HG02852 (cell line): ENCODE results near the gene ELF5.
A peak's percentile ranks its signal among the peaks of the same experiment; 100 is the strongest.

ENCODE experiments used
- ATAC-seq: cut with Tn5 transposase; IDR thresholded peaks from one replicate; pipeline ENCODE4 v1.9.1; 2021; ENCODE audit warnings: mild to moderate bottlenecking, moderate library complexity; ENCODE audit not compliant: unreplicated experiment

ELF5 gene

DNA sequence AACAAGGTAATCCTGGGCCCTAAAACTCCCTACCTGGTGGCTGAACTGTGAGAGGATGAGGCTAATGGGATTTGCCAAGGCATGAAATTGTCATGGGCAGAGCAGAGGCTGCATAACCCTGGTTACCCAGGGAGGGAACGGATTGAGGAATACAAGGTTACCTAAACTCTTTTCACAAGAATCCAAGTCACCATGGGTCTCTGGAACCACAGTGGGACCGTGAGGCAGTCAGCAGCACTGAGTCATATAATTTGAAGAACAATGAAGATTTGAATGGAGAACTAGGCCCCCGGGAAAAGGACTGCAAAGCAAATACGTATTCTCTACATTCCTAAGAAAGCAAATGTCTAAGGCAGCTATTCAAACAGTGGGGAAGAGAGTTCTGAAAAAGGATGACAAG is 55.1 kb downstream of the ELF5 start:
- no peak for ATAC-seq

DNA sequence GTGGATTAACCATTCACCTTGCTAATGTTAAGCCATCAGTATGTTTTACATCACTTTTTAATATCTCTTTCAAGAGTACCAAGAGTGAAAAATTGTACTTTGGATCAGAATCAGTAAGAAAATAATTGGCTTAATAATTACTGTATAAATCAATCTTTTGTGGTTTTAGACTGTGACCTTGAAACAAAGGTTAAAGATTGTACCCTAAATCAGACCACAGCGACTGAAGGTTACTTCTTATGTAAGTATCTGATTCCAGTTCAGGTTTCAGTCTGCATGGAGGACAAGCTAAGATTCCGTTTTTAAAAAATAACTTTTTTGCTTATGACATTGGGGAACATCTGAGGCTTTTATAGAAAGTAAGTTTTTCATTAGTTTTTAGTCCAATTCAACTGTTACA is 56.0 kb downstream of the ELF5 start:
- no peak for ATAC-seq

DNA sequence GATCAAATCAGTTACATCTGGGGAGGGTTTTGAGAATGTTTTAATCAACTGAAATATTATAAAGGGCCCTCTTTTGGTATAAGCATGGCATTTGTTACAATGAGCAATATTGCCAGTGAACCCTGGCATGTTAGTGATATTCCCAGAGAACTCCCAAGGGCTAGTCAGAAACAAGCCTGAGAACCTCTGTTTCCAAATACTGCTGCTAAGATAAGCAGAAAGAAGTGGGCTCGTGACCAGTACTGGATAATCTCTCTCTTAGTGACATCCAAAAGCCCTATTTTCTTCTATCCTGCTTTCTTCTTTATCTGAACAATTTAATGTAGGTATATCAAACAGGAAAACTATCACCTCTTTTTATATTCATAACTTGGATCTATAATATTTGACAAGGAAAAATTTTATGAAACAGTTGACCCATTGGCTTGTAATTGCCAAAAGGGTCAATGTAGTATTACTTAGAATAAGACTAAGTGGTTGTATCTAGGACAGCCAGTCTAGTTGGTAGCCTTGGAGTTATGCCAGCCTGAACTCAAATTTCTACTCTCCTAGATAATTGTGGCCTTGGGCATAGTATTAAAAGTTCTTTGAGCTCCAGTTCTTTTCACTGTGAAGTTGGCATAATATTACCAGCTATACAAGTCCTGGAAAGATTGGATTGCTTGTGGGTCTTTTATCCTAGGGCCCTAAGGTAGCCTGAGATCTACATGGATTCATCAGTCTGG is 59.1 kb downstream of the ELF5 start:
- no peak for ATAC-seq

DNA sequence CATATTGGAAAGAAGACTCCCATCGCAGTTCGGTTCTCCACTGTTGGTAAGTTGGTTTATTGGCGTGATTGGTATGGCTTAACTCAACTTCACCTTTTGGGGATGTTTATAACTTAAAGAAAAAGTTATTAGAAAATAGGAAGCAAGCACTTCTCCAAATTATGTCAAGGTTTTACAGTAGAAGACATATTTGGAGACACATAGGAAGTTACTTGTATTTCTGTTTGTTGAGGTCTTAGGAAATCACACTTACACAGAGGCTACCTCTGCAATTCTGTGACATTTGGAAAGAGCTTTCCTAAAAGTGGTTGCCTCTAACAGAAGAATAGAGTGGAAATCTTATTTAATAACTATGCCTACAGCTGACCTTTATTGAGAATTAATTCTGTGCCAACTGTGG is 62.5 kb downstream of the ELF5 start:
- no peak for ATAC-seq

DNA sequence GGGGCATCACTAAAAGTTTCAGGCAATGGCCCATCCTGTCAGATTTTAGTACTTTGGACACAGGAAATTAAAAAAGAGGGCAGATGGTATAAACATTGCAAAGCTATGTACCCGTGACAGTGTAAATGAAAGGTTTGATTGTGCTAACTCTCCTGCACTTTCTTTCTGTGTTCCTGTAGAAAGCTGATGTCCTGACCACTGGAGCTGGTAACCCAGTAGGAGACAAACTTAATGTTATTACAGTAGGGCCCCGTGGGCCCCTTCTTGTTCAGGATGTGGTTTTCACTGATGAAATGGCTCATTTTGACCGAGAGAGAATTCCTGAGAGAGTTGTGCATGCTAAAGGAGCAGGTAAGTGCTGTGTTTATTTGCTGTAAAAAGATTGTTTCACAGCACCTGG is 64.6 kb downstream of the ELF5 start:
- ATAC-seq = peak; percentile 45

DNA sequence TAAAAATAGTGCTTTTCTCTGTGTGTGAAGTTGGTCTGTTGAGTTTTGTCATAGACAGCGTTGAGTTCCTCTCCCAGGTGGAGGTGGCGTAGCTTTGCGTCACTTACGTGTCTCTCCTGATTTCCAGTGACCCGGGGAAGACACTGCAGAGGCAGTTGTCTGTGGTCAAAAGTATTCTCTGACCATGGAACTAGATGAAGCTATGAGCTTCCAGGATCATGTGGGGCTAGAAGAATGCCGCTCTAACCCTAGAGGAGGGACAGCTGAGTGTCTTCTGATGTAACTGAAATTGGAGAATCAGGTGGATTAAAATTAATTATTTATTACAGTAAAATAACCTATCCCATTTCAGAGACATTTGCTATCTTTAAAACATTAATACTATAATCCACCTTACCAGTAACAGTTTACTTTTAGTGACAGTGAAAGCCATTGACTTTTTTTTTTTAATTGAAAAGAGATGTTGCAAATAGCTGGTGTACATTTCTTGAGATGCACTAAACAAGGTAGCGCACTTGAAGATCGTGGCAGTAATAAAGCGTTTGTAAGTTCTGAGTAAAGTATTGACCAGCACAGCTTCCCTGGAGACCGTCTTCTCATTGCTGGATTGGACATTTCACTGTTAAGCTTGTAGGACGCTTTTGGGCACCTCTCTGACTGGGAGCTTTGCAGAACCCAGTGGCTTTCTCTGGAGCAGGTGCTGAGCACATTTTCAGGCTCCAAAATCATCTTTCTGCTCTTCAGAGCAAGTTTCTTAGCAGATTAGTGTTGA is 65.2 kb downstream of the ELF5 start:
- no peak for ATAC-seq

DNA sequence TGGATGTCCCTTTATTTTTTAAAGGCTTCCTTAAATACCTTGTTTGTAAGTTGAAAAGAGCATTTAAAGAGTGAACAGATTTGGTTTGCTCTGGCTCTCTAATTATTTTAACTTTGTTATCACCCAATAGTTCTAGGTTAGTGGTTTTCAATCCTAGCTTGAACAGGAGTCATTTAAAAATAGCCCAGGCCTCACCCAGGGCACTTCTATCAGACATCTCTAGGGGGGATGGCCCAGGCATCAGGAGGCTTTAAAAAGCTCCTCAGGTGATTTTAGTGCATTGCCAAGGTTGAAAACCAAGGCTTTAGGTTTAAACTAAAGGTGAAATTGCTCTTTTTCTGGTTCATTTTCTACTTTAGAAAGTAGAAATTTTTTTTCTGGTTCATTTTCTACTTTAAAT is 66.5 kb downstream of the ELF5 start:
- no peak for ATAC-seq

DNA sequence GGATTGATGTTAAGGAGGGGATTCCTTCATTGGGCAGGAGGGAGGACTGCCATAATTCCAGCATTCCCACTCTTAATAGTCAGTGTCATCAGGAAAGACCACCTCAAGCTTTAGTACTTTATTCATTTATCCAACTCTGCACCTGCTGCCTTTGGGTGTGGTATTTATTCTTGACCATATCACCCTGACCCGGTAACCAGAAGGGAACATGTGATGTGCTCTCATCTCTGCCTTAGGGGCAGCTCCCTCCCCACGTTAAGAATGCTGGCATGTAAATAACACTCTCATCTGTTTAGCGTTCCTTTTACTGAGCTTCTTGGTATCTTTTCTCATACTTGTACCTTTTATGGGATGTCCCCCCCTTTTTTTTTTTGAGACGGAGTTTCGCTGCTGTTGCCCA is 67.2 kb downstream of the ELF5 start:
- ATAC-seq = no peak

DNA sequence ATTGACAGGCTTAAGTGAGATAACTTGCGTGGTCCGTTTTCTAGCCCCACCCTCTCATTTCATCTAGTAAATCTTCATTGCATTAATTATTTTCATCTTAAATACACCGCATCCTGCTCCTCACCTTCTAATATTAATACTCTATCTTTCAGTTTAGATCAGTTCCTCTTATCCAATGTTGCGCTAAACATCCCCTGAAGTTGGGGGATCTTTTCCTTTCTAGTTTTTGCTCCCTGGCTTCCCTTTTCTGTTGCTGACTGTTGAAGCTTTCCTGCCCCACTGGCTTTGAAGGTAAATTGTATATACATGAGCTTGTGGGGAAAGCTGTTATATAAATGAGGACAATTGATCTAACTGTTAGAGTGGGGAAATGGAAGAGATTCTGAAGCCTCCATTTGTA is 67.6 kb downstream of the ELF5 start:
- ATAC-seq = no peak

DNA sequence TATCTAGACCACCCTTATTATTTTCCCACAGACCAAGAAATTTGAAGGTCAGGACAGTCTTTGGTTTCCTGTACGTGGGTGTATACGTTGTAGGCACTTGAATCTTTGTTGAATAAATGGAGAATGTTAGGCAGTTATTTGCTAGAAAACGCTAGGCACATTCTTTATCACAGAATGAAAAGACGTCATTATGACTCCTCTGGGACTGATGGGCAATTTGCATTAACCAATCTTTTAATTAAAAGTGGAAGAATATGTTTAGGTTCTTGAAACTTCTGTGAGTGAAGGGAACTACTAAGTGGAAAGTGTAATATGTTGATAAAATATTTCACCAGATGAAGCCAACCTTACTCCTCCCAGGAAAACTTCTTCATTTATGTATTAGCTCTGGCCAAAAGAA is 69.2 kb downstream of the ELF5 start:
- ATAC-seq = no peak

DNA sequence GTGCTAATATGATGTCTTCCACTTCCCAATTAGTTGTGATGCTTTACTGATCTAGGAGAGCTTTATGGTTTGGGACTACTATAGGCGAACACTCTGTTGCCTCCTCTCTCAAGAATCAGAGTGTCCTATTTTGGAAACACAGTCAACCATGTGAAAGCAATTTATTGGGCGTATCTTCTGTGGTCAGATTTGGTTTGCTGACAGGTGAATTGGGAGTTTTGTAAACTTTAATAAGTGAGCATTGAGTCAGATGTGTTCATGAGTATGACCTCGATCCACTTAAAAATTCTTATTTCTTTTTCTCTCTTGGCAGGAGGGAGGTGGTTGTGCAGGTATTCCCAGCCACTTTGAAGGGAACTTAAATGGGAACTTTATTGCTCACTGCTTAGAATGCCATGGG is 70.5 kb downstream of the ELF5 start:
- ATAC-seq = no peak

DNA sequence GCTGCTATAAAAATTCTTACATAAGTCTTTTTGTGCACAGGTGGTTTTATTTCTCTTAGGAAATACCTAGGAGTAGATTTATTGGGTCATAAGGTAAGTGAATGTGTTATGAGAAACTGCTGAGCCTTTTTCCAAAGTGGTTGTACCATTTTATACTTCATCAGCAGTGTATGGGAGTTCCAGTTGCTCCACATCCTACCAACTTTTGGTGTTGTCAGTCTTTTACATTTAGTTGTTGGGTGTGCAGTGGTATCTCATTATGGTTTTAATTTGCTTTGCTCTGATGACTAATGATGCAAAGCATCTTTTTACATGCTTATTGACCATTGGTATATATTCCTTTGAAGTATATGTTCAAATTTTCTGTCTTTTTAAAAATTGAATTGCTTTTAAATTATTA is 71.8 kb downstream of the ELF5 start:
- ATAC-seq = no peak

DNA sequence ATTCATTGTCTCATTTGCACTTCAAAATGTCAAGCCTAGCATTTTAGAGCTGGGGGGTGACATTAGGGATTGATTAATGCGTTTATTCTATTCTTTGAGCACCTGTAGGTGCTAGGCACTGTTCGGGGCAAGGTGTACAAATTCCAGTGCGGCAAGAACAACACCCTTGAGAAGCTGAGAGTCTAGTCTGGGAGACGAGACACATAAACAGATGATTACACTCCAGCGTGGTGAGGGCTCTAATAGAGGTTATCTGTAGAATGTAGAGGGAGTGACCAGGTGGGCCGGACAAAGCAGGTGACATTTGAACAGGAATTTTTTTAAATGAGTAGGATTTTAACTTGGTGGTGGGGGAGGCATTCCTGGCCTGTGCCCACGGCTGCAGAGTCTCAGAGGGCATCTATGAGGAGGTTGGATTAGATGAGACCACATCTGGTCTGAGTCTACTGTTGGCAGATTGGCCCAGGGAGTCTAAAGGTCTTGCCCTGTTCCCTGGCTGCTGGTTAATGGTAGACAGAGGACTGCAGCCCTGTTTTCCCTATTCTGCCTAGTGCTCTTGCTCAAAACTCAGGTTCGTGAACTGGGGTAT is 73.9 kb downstream of the ELF5 start:
- no peak for ATAC-seq

DNA sequence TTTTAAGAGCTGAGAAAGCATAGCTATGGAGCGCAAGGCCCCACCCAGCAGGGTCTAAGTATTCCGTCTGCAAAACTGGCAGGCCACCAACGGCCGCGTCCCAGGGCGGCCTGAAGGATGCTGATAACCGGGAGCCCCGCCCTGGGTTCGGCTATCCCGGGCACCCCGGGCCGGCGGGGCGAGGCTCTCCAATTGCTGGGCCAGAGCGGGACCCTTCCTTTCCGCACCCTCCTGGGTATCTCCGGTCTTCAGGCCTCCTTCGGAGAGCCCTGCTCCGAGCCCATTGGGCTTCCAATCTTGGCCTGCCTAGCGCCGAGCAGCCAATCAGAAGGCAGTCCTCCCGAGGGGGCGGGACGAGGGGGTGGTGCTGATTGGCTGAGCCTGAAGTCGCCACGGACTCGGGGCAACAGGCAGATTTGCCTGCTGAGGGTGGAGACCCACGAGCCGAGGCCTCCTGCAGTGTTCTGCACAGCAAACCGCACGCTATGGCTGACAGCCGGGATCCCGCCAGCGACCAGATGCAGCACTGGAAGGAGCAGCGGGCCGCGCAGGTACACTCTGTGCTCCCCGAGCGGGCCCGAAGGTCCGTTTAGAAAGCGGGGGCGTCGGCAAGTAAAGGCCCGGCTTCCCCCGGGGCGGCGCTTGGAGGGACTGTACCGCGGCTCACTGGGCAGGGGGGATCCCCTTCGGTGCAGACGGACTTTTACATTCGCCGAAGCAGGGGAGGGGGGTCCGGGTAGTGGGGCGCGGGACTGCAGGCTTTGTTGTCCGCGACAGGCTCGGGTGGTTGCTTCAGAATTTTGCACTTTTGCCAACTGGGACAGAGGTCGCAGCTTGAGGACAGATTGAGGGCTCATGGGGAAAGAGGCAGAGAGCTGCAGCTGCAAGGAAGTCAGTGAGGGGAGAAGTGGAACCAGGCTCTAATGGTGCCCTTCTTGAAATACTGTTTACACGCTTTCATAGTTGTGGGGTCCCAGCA is 74.8 kb downstream of the ELF5 start, which contains the start of gene CAT:
CAT (plus strand) TSS at position 406 of the 979 bp plus-strand sequence; CDS start at position 486, 80 bp downstream.
- ATAC-seq = peak; percentile 97

DNA sequence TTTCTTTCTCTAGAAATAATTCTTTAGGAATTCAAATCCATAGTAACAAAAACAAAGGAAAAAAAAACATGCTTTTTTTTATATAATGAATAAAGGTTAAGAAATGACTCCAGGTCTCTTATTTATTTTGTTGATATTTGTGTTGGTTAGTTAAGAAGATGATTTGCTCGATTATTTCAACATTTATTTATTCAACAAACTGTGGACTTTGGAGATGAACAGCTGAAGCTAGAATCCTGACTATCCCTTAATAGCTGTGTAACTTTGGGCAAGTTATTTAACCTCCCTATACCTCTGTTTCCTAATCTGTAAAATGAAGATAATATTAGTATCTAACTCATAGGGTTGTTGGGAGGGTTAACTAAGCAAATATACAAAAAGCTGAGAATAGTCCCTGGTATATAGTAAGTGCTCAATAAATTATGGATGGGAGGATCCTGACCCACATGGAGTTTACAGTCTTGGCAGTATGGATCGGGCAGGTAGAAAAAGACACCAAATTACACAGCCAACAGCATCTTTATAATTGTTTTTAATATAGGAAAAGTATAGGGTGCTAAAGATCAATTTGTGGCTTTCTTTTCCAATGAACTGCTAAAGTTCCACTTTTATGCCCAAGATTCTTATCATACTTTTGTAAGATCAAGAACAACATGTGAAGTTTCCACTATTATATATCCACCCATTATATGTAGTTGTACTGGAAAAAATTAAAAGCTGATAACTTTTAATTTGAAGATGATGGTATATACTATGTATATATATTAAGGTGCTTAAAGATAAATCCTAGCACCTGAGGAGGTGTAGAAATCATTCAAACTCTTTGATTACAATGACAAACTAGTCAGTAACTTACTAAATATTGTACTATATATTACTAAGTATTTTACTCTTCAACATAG is 76.1 kb downstream of the ELF5 start:
- ATAC-seq = no peak

DNA sequence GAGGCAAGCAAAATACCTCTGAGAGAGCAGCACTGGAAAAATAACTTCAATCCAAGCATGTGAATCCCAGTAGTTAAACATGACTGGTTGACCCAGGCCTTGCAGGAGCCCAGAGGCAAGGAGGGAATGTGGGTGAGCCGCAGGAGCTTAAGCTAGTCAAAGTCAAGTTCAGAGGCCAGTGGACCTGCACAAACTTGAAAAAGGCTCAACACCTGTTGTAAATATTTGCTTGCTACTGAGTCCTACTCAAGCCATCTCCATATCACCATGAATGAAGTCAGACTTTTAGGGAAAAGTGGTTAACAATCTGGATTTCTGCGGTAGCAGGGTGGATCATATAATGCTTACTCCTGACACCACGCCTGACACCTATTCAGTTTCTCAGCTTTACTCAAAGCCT is 79.7 kb downstream of the ELF5 start:
- no peak for ATAC-seq

DNA sequence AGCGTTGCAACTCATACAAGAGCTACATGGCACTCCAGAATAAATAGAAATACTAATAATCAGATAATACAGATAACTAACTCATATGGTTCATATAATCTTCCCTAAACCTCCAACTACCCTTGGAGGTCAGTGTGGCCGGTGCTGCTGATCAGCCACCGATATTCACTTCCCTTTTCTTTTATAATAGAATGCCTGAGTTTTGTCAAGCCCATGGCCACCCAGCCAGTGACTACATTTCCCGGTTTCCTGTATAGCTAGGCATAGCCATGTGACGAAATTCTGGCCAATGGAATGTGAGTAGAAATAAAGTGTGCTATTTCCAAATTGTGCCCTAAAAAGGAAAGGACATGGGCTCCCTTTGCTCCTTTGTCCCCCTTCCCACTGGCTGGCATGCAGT is 80.8 kb downstream of the ELF5 start:
- ATAC-seq = no peak

DNA sequence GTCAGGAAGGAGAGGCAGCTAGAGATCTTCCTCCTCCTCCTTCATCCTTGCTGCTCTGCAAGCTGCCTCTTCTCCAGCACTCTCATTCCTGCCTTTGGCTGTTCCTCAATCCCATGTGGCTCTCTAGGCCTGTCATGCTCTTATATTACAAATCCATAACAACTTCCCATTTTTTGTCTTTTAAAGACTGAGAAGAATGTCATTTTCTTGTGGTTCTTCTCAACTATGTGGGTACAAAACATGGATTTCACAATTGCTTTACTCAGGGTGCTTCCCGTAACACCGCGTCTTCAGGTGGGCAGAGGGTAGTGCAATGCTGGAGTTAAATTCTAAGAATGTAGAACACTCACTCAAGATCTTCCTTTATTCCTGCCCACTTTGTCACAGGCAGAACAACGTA is 81.6 kb downstream of the ELF5 start:
- no peak for ATAC-seq
